Activated CD4-positive, alpha-beta T cell treated with anti-CD3 and anti-CD28 coated beads for 36 hours (primary cell): ENCODE results near the gene EPB41L4A. TPM values are rescaled to one million over a fixed set of nuclear protein-coding genes. Genes with fewer than 3 reads are reported as not detected.

ENCODE experiments used
- ATAC-seq: fragments of 200-7000 bp; cut with Tn5 transposase; one replicate; pipeline ENCODE4 v1.10.0; 2021; ENCODE audit warnings: mild to moderate bottlenecking, moderate library complexity
- CTCF ChIA-PET: fragments of 350-600 bp; sonication (Branson Sonifier 250); formaldehyde crosslinking; loops from one replicate; lab custom pipeline; 2021; ENCODE audit warnings: antibody characterized with exemption; lab: Charles Lee
- POLR2A ChIA-PET: fragments of 350-600 bp; sonication (Branson Sonifier 250); formaldehyde crosslinking; loops from one replicate; lab custom pipeline; 2021; ENCODE audit warnings: antibody characterized with exemption, inconsistent platforms; lab: Charles Lee
- DNase-seq: peaks from one replicate; pipeline ENCODE4 v3.0.0-alpha.2; 2020
- H3K27ac Mint-ChIP-seq: one replicate; pipeline ENCODE4 v1.8.0; 2021; ENCODE audit warnings: mixed read lengths
- H3K27me3 Mint-ChIP-seq: one replicate; pipeline ENCODE4 v1.8.0; 2021; ENCODE audit warnings: mixed read lengths
- H3K36me3 Mint-ChIP-seq: one replicate; pipeline ENCODE4 v1.8.0; 2021; ENCODE audit warnings: low read depth, mixed read lengths
- H3K4me1 Mint-ChIP-seq: one replicate; pipeline ENCODE4 v1.8.0; 2021; ENCODE audit warnings: mixed read lengths
- H3K4me3 Mint-ChIP-seq: one replicate; pipeline ENCODE4 v1.8.0; 2021; ENCODE audit warnings: mild to moderate bottlenecking, moderate library complexity, mixed read lengths
- H3K9me3 Mint-ChIP-seq: one replicate; pipeline ENCODE4 v1.8.0; 2021; ENCODE audit warnings: low read depth, mixed read lengths
- intact Hi-C, 2 experiments: fragments of 100-400 bp; cut with DNase I in 1 of 2; cut with micrococcal nuclease in 1 of 2; formaldehyde crosslinking; loops; one replicate each; pipeline versions ENCODE4 v1.14.2 to v1.15.1; 2022 to 2024; cut with DNase I, micrococcal nuclease
- total RNA-seq, 2 experiments: library from RNA; stranded (reverse); gene quantifications; one replicate each; pipeline ENCODE4 v1.2.3, GENCODE V29; 2021

Gene EPB41L4A
- total RNA-seq, 2 experiments from 2014 or later: 0.05 to 0.28 TPM

GRCh38 chr5:112200131-112200530 lies 218.9 kb downstream of the EPB41L4A start:
- H3K4me1 Mint-ChIP-seq: no peaks in the 10 kb centered on the region
- ATAC-seq (no peak), DNase-seq (no peak)
- intact Hi-C loops: no loop called here
- H3K4me3 Mint-ChIP-seq: no peak overlapping the region
- no peak overlapping the region for H3K27ac Mint-ChIP-seq
- CTCF ChIA-PET: interaction anchor here (1.0 kb wide), 1 partner anchor 221 kb away, joined by 4 read pairs; no protein-coding TSS in a partner anchor
- H3K27me3 Mint-ChIP-seq: peaks cover 27% of the 10 kb centered on the region
- no peaks in the 10 kb centered on the region for H3K9me3 Mint-ChIP-seq
- POLR2A ChIA-PET: no interaction called here
- H3K36me3 Mint-ChIP-seq: no peaks in the 10 kb centered on the region

DNA sequence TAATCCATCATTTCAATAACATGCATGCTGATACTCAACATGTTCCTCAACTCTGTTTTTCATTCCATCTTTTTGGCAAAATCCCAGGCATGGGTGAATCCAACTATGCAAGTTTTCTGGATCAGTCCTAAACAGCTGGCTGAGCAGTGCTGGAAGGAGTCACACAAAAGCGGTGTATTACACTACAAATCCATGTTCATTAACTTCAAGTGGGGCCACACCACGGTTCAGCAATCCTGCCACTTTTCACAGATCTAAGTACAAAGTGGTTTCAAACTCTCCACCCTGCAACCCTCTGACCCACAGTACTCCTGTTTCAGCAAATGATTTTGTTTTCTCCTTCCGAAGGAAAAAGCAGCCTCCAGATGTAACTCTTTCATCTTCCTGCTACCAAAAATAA lies 222.5 kb downstream of the EPB41L4A start:
- H3K4me3 Mint-ChIP-seq: no peak overlapping the region

GRCh38 chr5:112195924-112196323 lies 223.2 kb downstream of the EPB41L4A start:
- Mint-ChIP-seq H3K4me1 (no peaks in the 10 kb centered on the region), H3K4me3 (no peak overlapping the region), H3K27ac (no peak overlapping the region), H3K27me3 (peaks cover 16% of the 10 kb centered on the region), H3K36me3 (no peaks in the 10 kb centered on the region), H3K9me3 (no peaks in the 10 kb centered on the region)
- no peak for ATAC-seq
- CTCF ChIA-PET: no interaction called here
- POLR2A ChIA-PET: interaction anchor here (0.5 kb wide), 1 partner anchor 163 kb away, joined by 6 read pairs; no protein-coding TSS in a partner anchor
- DNase-seq: no peak
- intact Hi-C loops: no loop called here

More for the DNA sequence above, 222.5 kb downstream of the EPB41L4A start:
- CTCF ChIA-PET: no interaction called here
- Mint-ChIP-seq H3K36me3 (no peaks in the 10 kb centered on the region), H3K4me1 (no peaks in the 10 kb centered on the region), H3K27me3 (peaks cover 18% of the 10 kb centered on the region), H3K27ac (no peak overlapping the region), H3K9me3 (no peaks in the 10 kb centered on the region)
- no peak for ATAC-seq
- POLR2A ChIA-PET: no interaction called here
- no peak for DNase-seq
- intact Hi-C loops: no loop called here

DNA sequence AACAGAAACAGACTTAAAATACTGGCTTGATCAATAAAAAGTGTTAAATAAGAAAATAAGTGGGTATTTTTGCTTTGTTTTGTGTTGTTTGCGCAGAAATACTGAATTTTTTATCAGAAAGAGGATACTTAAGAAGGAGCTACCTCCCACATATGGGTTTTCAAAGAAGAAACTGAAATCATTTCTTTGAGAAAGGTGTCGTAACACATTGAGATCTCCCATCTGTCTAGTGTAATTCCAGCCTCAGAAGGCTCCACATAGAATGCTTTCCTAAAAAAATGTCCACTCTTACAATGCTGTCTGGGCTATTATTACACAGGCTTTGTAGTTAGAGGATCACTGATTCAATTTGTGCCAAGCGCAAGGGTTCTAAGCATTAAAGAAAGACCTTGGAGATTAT lies 226.2 kb downstream of the EPB41L4A start:
- ATAC-seq (no peak), DNase-seq (no peak)
- H3K9me3 Mint-ChIP-seq: no peaks in the 10 kb centered on the region
- H3K4me1 Mint-ChIP-seq: peaks cover 7% of the 10 kb centered on the region
- ChIA-PET POLR2A (no interaction called here), CTCF (no interaction called here)
- no peaks in the 10 kb centered on the region for H3K36me3 Mint-ChIP-seq
- intact Hi-C loops: no loop called here
- peaks cover 22% of the 10 kb centered on the region for H3K27me3 Mint-ChIP-seq
- H3K27ac Mint-ChIP-seq: no peak overlapping the region
- H3K4me3 Mint-ChIP-seq: no peak overlapping the region

GRCh38 chr5:112192072-112192471 lies 227.0 kb downstream of the EPB41L4A start:
- intact Hi-C loops: no loop called here
- ChIA-PET POLR2A (no interaction called here), CTCF (no interaction called here)
- Mint-ChIP-seq H3K36me3 (no peaks in the 10 kb centered on the region), H3K9me3 (no peaks in the 10 kb centered on the region), H3K27me3 (peaks cover 28% of the 10 kb centered on the region), H3K4me3 (no peak overlapping the region), H3K27ac (no peak overlapping the region), H3K4me1 (peaks cover 7% of the 10 kb centered on the region)
- DNase-seq: no peak
- ATAC-seq: no peak

GRCh38 chr5:112189391-112189790 lies 229.7 kb downstream of the EPB41L4A start:
- Mint-ChIP-seq H3K9me3 (no peaks in the 10 kb centered on the region), H3K36me3 (no peaks in the 10 kb centered on the region), H3K27me3 (peaks cover 33% of the 10 kb centered on the region), H3K4me1 (peaks cover 7% of the 10 kb centered on the region), H3K4me3 (no peak overlapping the region), H3K27ac (no peak overlapping the region)
- DNase-seq (no peak), ATAC-seq (no peak)
- CTCF ChIA-PET: interaction anchor here (0.5 to 1.2 kb wide), 2 partner anchors 14 to 368 kb away, joined by 3 to 4 read pairs; no protein-coding TSS in a partner anchor
- POLR2A ChIA-PET: no interaction called here
- intact Hi-C loops: no loop called here

- Mint-ChIP-seq H3K36me3 (no peaks in the 10 kb centered on the region), H3K4me3 (no peak overlapping the region), H3K4me1 (peaks cover 7% of the 10 kb centered on the region), H3K27me3 (peaks cover 36% of the 10 kb centered on the region), H3K27ac (no peak overlapping the region), H3K9me3 (no peaks in the 10 kb centered on the region)
- ChIA-PET CTCF (interaction anchor here (0.7 to 1.6 kb wide), 3 partner anchors 11 to 25 kb away, joined by 3 to 5 read pairs (median 3); no protein-coding TSS in a partner anchor), POLR2A (interaction anchor here (0.5 kb wide), 1 partner anchor 532 kb away, joined by 3 read pairs; no protein-coding TSS in a partner anchor)
- DNase-seq (peak; percentile 28), ATAC-seq (peak; percentile 47)
- intact Hi-C loops: no loop called here
Observed at GRCh38 chr5:112186401-112186990, 232.6 kb downstream of the EPB41L4A start.

DNA sequence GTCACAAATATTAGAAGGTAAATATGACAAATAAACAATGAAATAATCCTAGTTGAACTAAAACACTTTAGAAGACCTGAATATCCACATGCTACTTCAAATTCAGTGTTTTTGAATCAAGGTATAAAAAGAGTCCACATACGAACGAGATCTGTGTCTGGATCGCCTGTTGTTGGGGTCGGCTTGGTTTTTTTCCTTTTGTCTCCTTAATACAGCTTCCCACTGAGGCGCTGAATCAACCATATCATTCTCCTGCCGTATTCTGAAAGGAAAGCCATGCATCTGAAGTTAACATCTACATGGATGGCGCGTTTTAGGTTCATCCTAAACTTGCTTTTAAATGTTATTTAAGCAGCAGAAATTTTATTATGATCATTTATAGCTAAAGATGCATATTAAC lies 235.2 kb downstream of the EPB41L4A start:
- Mint-ChIP-seq H3K4me3 (no peak overlapping the region), H3K9me3 (no peaks in the 10 kb centered on the region), H3K4me1 (no peaks in the 10 kb centered on the region), H3K36me3 (no peaks in the 10 kb centered on the region), H3K27ac (no peak overlapping the region), H3K27me3 (peaks cover 31% of the 10 kb centered on the region)
- DNase-seq (no peak), ATAC-seq (no peak)
- POLR2A ChIA-PET: no interaction called here
- CTCF ChIA-PET: interaction anchor here (1.4 kb wide), 1 partner anchor 9 kb away, joined by 4 read pairs; no protein-coding TSS in a partner anchor
- intact Hi-C loops: no loop called here

GRCh38 chr5:112183103-112183711 lies 235.9 kb downstream of the EPB41L4A start:
- ChIA-PET CTCF (interaction anchor here (0.6 to 1.4 kb wide), 2 partner anchors 8 to 9 kb away, joined by 3 to 4 read pairs; no protein-coding TSS in a partner anchor), POLR2A (no interaction called here)
- peak; percentile 65 for ATAC-seq
- intact Hi-C loops: no loop called here
- H3K4me1 Mint-ChIP-seq: no peaks in the 10 kb centered on the region
- no peak for DNase-seq
- H3K4me3 Mint-ChIP-seq: no peak overlapping the region
- no peaks in the 10 kb centered on the region for H3K9me3 Mint-ChIP-seq
- H3K27ac Mint-ChIP-seq: no peak overlapping the region
- no peaks in the 10 kb centered on the region for H3K36me3 Mint-ChIP-seq
- peaks cover 27% of the 10 kb centered on the region for H3K27me3 Mint-ChIP-seq

DNA sequence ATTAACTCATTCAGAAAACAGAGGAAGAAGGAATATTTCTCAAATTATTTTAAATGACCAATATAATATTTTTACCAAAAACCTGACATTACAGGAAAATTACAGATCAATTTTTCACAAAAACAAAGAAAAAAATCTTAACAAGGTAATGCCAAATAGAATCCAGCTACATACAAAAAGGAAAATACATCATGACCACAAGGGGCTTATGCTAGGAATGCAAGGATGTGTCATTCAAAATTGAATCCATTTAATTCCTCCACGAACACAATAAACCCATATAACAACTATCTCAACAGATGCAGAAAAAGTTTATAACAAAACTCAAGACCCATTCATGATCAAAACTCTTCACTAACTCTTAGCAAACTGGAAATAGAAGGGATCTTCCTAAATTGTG lies 239.8 kb downstream of the EPB41L4A start:
- Mint-ChIP-seq H3K27ac (no peak overlapping the region), H3K27me3 (peaks cover 13% of the 10 kb centered on the region), H3K36me3 (no peaks in the 10 kb centered on the region), H3K9me3 (no peaks in the 10 kb centered on the region), H3K4me1 (peaks cover 1% of the 10 kb centered on the region), H3K4me3 (no peak overlapping the region)
- DNase-seq (no peak), ATAC-seq (no peak)
- intact Hi-C loops: loop anchor here (5.0 to 10.0 kb wide), 2 partner anchors 313 to 576 kb away; no protein-coding TSS in a partner anchor
- ChIA-PET POLR2A (no interaction called here), CTCF (no interaction called here)

DNA sequence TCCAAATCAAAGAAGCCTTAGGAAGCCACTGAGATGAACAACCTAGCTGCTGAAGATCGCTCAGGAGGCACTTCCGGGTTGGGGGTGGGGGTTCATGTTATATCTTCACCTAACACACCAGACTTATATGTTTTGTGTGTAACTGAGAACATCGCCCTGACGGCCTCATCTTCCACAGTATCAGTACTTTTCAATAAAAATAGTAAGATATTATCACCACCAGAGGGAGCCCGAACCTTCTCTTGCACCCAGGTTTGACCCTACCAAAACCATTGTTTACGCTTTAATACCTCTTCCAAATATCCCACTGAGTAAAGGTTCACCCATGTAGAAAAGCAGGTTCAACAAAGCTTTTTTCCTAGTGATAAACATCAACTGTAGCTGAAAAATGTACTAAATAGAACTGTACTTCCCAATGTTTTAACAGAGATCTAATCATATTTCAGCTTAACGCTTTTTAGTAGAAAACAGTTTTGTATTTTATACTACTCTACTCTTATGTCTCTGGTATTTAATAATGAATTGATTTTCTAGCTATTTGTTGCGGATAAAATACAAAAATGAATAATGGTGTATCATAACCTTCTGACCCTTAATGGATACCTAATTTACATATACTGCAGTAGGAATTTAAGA lies 244.0 kb downstream of the EPB41L4A start:
- POLR2A ChIA-PET: interaction anchor here (0.7 kb wide), 1 partner anchor 199 kb away, joined by 3 read pairs; no protein-coding TSS in a partner anchor
- H3K9me3 Mint-ChIP-seq: no peaks in the 10 kb centered on the region

More for the DNA sequence above, 244.0 kb downstream of the EPB41L4A start:
- DNase-seq (peak; percentile 58), ATAC-seq (peak; percentile 84)
- CTCF ChIA-PET: interaction anchor here (0.6 to 3.5 kb wide), 15 partner anchors 9 to 1430 kb away, joined by 3 to 22 read pairs (median 4); partner anchors contain the start of gene EPB41L4A
- H3K27me3 Mint-ChIP-seq: peaks cover 6% of the 10 kb centered on the region
- H3K27ac Mint-ChIP-seq: no peak overlapping the region
- H3K4me3 Mint-ChIP-seq: no peak overlapping the region
- H3K4me1 Mint-ChIP-seq: peaks cover 1% of the 10 kb centered on the region
- intact Hi-C loops: loop anchor here (1.0 to 10.0 kb wide), 6 partner anchors 245 to 1432 kb away; no protein-coding TSS in a partner anchor
- no peaks in the 10 kb centered on the region for H3K36me3 Mint-ChIP-seq
